Stimulated activated CD8-positive, alpha-beta memory T cell treated with anti-CD3 and anti-CD28 coated beads, Interleukin-15, amount 100 ng/mL, for 1 hour (primary cell): ENCODE data around the gene P2RX6.
"Not testable (repeated sequence)": the region's sequence is repeated elsewhere in the genome, so short reads cannot be mapped to it uniquely, and the experiment has no call there.

Source experiments
- DNase-seq: peaks from one replicate; pipeline ENCODE4 v3.0.0-alpha.2; 2020; ENCODE audit warnings: low read depth

P2RX6 gene

GRCh38 chr22:21031545-21032036 is 16.6 kb downstream of the P2RX6 start:
- DNase-seq, result no peak

- no peak for DNase-seq
Measured at GRCh38 chr22:21032037-21032867, 17.3 kb downstream of the P2RX6 start, which contains the start of gene SLC7A4. Gene SLC7A4 (minus strand): TSS chr22:21032561. CDS start chr22:21031812, 749 bp downstream.

- DNase-seq, result no peak
Measured at GRCh38 chr22:21032868-21033688, 18.1 kb downstream of the P2RX6 start.

- no peak for DNase-seq
Measured at GRCh38 chr22:21033895-21034294, 18.9 kb downstream of the P2RX6 start.

GRCh38 chr22:21034989-21035388 is 20.0 kb downstream of the P2RX6 start:
- DNase-seq, result no peak

GRCh38 chr22:21038405-21038804 is 23.4 kb downstream of the P2RX6 start:
- DNase-seq, result no peak

GRCh38 chr22:21039158-21039557 is 24.2 kb downstream of the P2RX6 start:
- not testable (repeated sequence) for DNase-seq

GRCh38 chr22:21041937-21042336 is 27.0 kb downstream of the P2RX6 start:
- no peak for DNase-seq

- no peak for DNase-seq
Measured at GRCh38 chr22:21042978-21043859, 28.3 kb downstream of the P2RX6 start.

- no peak for DNase-seq
Measured at GRCh38 chr22:21043860-21044535, 29.0 kb downstream of the P2RX6 start.

- DNase-seq, result no peak
Measured at GRCh38 chr22:21044931-21045584, 30.1 kb downstream of the P2RX6 start.

GRCh38 chr22:21045585-21046294 is 30.8 kb downstream of the P2RX6 start, which contains the start of gene LRRC74B:
Gene LRRC74B (plus strand): TSS chr22:21045946. CDS start chr22:21045987, 41 bp downstream.
- peak; percentile 38 for DNase-seq

GRCh38 chr22:21047035-21047661 is 32.2 kb downstream of the P2RX6 start:
- no peak for DNase-seq

GRCh38 chr22:21047730-21048129 is 32.8 kb downstream of the P2RX6 start:
- no peak for DNase-seq

GRCh38 chr22:21048448-21048847 is 33.5 kb downstream of the P2RX6 start:
- not testable (repeated sequence) for DNase-seq

- DNase-seq, result not testable (repeated sequence)
Measured at GRCh38 chr22:21048965-21049364, 34.0 kb downstream of the P2RX6 start.

- no peak for DNase-seq
Measured at GRCh38 chr22:21051145-21051830, 36.3 kb downstream of the P2RX6 start.

GRCh38 chr22:21051831-21052400 is 37.0 kb downstream of the P2RX6 start:
- DNase-seq, result no peak
